ENCODE results near the gene DPP3.

GRCh38 chr11:66472054-66472453 is 8.2 kb upstream of the DPP3 start:
- TF ChIP-seq CTCF (IDR thresholded peaks at IDR 0.05; ENCODE audit: insufficient read depth, low read length) (no peak), GABPA (IDR thresholded peaks at IDR 0.05; ENCODE audit: low read depth) (no peak), REST (IDR thresholded peaks at IDR 0.05; ENCODE audit: insufficient replicate concordance, low read depth) (no peak), POLR2AphosphoS5 (IDR thresholded peaks at IDR 0.05; ENCODE audit: low read depth) (no peak)

All from HL-60 (cell line).